D721Med (cell line): ENCODE measurements around the gene CALY.

Source experiments
- DNase-seq: peaks from one replicate; pipeline ENCODE4 v3.0.0; 2011; ENCODE audit warnings: low spot score; ENCODE audit not compliant: insufficient read length
- FAIRE-seq: peaks from 2 replicates; lab custom pipeline; 2011; peaks lifted over from hg19 to GRCh38; lab: Jason Lieb, UNC
- TF ChIP-seq, protein P1 (sequence below): IDR thresholded peaks from 2 replicates; pipeline ENCODE4 v1.5.1; 2012; ENCODE audit warnings: mild to moderate bottlenecking, control low read depth; ENCODE audit not compliant: insufficient read depth; ENCODE audit errors: missing control alignments

CALY gene

DNA sequence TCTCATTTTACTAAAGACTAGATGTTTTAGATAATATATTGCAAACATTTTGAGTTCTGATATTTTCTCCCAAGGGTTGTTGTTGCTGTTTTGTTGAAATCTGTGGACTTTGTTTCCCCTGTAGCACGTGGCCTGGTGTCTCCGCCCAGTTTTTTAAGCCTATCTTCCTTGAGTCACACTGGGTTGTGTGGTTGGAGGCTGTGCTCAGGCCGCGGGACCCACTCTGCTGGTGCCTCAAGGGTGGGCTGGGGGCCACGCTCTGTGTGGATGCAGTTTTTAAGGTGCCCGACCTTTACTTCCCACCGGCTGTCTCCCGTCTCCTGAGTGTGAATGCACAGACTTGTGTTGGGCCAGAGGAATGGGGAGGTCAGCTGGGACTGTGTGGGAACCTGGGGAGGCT, 6.2 kb upstream of the CALY start:
- DNase-seq: no peak
- no peak for FAIRE-seq
- TF ChIP-seq, protein P1, sequence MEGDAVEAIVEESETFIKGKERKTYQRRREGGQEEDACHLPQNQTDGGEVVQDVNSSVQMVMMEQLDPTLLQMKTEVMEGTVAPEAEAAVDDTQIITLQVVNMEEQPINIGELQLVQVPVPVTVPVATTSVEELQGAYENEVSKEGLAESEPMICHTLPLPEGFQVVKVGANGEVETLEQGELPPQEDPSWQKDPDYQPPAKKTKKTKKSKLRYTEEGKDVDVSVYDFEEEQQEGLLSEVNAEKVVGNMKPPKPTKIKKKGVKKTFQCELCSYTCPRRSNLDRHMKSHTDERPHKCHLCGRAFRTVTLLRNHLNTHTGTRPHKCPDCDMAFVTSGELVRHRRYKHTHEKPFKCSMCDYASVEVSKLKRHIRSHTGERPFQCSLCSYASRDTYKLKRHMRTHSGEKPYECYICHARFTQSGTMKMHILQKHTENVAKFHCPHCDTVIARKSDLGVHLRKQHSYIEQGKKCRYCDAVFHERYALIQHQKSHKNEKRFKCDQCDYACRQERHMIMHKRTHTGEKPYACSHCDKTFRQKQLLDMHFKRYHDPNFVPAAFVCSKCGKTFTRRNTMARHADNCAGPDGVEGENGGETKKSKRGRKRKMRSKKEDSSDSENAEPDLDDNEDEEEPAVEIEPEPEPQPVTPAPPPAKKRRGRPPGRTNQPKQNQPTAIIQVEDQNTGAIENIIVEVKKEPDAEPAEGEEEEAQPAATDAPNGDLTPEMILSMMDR: no peak

DNA sequence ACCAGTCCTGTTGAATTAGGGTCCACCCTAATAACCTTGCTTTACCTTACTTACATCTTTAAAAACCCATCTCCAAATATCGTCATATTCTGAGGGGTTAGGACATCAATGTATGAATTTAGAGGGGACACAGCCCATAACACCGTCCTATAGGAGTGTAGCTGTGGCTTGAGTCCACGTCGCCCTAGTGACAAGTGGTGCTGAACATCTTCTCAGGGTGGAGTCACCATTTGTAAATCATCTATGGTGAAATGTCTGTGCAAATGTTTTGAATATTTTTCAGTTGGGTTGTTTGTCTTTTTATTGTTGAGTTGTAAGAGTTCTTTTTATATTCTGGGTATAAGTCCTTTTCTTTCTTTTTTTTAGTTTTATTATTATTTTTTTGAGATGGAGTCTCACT, 5.3 kb upstream of the CALY start:
- TF ChIP-seq, protein P1: no peak
- DNase-seq (no peak), FAIRE-seq (no peak)

DNA sequence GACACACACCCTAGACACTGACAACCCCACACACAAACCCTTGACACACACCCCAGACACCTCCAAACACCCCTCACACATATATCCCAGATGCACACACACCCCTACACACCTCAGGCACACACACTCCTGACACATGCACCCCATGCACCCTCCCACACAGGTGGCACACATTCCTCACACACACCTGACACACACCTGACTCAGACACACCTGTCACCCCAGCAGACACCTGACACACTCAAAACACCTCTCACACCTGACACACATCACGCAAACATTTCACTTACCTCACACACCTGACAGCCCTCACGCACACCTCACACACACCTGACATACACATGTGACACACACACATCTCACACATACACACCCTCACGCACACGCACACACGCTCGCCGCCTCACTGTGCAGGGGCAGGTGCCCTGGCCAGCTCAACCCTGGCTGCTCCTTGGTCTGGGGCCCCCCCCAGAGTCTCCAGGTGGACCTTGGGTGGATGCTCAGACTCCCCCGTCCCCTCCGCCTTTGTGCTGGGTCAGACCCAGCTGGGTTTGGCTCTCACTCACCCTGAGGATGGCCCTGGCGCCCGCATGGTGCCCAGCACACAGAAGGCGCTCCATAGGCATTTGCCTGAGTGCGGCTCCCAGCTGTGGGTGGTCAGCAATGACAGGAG, 3.1 kb upstream of the CALY start:
- DNase-seq: no peak
- FAIRE-seq: no peak
- TF ChIP-seq, protein P1: no peak

DNA sequence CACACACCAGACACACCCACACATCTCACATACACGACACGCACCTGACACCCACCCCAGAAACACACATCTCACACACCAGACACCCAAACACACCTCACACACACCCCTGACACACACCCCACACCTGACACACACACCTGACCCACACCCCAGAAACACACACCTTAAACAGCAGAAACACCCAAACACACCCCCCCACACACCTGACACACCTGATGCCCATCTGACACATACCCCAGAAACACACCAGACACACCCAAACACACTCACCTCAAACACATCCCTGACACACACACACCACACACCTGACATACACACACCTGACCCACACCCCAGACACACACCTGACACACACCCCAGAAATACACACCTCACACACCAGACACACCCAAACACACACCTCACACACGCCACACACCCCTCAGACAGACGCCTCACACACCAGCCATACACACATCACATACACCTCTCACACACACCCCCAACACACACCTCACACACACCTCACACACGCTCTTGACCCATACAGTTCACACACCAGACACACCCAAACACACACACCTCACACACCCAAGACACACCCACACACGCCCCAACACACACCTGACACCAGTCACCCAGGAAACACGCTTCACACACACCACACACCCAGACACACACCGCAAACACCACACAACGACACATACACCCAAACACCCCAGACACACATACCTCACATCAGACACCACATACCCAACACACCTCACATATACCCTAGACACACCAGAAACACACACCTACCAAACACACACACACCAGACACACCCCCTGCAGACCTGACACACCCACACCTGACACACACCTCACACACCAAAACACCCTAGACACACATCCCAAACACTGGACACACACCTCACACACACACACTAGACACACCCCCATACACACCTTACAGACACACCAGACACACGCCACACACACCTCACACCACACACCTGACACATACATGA, 1.7 kb upstream of the CALY start:
- no peak for DNase-seq
- no peak for FAIRE-seq
- TF ChIP-seq, protein P1: no peak

DNA sequence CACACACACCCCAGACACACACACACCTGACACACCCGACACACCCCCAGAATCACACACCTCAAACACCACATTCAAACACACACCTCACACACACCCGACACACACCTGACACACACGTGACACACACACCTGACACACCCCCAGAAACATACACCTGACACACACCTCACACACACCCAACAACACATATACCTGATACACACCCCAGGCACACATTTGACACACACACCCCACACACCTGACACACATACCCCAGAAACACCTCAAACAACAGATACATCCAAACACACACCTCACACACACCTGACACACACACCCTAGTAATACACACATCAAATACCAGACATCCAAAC, 652 bp upstream of the CALY start:
- DNase-seq (no peak), FAIRE-seq (no peak)
- TF ChIP-seq, protein P1: no peak

DNA sequence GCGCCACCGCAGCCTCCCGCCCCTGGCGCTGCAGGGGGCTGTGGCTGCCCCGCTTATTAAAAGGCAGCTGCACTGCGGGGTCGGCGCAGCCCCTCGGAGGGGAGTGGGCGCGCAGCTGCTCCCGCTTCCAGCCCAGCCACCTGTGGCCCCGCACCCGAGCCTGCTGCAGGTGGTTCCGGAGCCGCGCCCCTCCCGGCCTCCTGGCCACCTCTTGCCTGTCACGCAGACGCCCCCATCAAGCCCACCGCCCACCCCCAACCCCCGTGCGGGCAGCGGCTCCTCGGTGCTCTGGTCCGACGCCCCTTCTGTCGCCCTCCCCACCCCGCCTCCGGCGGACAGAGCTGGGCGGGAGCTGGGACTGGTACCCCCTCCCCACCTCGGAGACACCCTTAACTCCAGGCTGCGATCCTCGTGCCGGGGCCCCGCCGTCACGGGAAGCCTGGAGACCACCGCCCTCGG, 549 bp downstream of the CALY start:
- no peak for DNase-seq
- FAIRE-seq: no peak
- TF ChIP-seq, protein P1: no peak
